ENCODE results near the gene PLEKHG5.
"Not testable (repeated sequence)": the region's sequence is repeated elsewhere in the genome, so short reads cannot be mapped to it uniquely, and the experiment has no call there.

PLEKHG5 gene

DNA sequence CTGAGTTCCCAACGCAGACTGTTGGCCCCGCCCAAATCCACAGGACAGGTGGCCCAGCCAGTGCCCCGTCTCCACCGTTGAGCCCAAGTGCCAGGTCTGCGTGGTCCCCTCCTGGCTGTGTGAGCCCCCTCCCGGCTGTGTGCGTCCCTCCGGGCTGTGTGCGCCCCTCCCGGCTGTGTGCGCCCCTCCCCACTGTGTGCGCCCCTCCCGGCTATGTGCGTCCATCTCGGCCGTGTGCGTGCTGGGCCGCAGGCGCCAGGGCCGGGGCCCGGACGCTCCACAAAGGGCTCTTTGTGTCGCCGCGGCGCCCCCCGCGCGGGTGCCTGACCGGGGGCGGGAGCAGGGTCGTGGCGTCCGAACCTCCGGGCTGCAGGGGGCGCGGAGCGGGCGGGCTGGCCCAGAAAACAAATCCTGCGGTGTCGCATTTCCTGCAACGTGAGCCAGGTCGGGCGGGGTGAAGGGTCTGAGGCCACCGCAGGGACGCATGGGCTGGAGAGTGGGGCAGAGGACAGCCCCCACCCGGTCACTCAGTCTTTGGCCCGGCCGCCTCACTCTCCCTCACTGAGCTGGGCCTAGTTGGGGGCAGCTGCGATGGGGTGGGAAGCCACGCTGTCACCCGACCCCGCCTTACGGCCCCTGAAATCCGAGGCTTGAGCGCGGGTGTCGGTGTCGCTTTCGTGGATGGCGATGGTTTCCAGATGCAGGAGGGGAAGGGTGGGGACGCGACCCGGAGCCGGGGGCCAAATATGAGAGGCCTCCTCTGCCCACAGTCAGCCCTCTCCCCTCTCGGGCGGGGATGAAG, 44.2 kb downstream of the PLEKHG5 start:
- DNase-seq, result peak in 1 of 58 donors; percentile 16

GRCh38 chr1:6446665-6447015, 44.8 kb downstream of the PLEKHG5 start:
- no peak for DNase-seq

DNA sequence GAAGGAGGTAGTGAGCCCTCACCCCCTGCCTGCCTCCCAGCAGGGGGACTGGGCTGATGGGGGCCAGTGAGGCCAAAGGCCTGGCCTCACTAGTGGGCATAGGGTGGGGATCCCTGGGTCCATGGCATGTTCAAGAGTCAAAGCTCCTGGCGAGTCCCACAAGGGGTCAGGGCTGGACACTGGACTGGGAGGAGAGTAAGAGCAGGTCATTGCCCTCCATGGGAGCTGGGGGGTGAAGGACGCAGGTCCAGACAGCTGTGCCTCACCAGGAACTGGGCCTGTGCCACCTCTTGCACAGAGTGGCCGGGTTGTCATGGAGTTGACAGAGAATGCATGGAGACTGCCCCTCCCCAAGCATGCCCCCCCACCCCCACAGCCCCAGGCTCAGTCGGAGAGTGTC, 45.5 kb downstream of the PLEKHG5 start:
- DNase-seq, result not testable (repeated sequence)

DNA sequence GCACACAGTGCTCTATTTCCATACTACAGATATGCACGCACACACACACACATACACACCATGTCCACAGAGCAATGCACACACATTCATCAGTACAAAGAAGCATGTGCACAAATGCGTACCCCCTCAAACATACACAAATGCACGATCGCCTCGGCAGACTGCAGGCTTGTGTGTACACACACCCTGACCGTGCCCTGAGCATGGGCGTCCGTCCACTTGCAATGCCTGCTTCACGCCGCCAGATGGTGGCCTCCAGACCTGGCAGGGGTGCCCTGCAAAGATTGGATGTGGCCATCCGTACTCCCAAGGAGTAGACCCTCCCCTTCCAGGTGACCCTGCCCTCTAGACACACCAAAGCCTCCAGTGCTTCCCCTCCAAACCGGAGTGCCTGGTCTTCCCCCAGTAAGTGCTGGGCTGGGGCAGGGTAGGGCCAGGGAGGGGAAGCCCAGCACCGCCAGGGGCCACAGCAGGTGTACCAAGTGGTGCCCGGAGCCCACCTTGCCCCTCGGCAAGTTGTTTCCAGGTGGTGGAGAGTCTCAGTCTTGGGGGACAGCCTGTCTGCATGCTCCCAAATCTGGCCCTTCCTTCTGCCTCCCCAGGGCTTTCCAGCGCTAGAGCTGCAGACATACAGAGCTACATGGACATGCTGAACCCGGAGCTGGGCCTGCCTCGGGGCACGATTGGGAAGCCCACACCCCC, 46.3 kb downstream of the PLEKHG5 start:
- peak in 7 of 58 donors; percentile 2 to 24 (median 13) for DNase-seq

GRCh38 chr1:6444377-6444776, 47.1 kb downstream of the PLEKHG5 start:
- no peak for DNase-seq

DNA sequence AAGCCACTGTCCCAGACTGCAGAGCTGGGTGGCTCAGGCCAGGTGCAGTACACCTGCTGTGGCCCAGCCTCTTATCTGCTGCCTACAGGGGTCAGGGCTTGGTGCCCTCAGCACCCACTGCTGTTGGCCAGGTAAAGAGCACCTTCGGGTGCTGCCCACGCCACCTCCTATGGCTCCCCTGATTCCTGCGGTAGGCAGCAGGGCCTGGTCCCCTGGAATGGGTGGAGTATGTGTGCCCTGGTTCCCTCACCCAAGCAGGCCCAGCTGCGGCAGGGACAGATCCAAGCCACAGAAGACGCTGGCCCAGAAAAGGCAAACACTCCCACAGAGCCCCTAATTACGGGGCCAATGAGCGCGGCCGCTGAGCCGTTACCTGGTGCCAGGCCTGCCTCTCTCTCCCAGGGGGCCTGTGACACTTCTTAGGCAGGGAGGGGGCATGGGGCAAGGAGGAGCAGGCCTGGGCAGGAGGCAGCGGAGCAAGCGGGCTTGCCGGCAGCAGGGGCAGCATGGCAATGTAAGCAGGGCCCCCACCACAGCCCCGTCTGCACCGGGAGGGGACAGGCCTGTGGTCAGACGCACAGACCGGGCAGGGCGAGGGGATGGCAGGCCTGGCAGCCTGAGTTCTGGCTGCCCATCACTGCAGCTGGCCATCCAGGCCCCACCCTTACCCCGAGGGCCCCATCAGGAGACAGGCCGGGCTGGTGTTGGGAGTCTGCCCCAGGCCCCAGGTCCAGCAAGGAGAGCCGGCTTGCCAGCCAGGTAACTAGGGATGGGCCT, 47.9 kb downstream of the PLEKHG5 start:
- no peak for DNase-seq

DNA sequence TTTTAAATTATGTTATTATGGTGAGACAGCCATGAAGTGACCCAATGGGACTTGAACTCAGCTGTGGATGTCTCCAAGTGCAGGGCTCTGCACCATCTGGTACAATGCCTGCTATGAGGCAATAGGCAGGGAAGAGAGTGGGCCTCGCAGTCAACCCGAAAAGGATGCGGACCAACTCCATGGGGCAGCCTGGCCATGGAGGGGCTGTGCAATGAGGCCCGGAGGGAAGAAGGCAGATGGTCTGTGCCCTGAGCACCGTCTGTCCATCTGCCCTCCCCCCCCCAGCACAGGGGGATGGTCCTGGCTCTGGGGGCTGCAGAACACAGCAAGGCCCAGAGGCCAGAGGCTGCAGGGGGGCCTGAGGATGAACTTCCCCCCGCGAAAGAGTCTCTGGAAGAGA, 49.9 kb downstream of the PLEKHG5 start:
- no peak for DNase-seq

GRCh38 chr1:6440198-6441126, 51.0 kb downstream of the PLEKHG5 start:
- no peak for DNase-seq

DNA sequence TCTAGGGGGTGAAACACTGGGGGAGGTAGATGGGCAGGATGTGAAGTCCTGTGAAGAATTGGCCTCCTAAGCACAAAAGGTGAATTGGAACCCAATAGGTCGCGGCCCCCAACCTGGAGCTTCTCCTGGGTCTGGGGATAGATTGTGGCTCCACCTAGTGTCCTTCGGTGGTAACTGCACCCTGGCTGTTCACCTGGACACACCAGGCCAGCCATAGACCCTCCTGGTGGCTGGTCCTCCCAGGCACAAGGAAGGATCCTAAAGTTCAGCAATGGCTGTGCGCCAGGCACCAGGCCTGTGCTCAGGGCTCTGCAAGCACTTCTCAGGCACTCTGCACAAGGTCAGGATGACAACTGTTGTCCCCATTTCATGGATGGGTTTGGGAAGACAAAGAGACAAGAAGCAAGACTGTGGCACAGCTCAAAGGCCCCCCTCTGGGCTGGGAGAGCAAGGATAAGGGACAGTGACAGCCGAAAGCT, 53.4 kb downstream of the PLEKHG5 start:
- peak in 45 of 58 donors; percentile 7 to 61 (median 22) for DNase-seq

GRCh38 chr1:6437012-6437700, 54.3 kb downstream of the PLEKHG5 start:
- peak in 54 of 58 donors; percentile 10 to 83 (median 57) for DNase-seq

DNA sequence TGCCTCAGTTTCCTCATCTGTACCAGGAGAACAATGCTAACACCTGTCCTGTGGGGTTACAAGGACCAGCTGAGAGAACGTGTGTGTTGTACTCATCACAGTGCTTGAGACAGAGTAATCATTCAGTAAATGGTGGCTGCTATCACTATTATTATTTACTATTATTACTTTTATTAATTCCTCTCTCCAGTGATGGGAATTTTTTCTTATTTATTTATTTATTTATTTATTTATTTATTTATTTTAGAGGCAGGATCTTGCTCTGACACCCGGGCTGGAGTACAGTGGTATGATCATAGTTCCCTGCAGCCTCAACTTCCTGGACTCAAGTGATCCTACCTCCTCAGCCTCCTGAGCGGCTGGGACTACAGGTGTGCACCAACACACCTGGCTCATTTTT, 55.2 kb downstream of the PLEKHG5 start:
- not testable (repeated sequence) for DNase-seq

- DNase-seq, result no peak
Measured at GRCh38 chr1:6435547-6435946, 55.9 kb downstream of the PLEKHG5 start.

DNA sequence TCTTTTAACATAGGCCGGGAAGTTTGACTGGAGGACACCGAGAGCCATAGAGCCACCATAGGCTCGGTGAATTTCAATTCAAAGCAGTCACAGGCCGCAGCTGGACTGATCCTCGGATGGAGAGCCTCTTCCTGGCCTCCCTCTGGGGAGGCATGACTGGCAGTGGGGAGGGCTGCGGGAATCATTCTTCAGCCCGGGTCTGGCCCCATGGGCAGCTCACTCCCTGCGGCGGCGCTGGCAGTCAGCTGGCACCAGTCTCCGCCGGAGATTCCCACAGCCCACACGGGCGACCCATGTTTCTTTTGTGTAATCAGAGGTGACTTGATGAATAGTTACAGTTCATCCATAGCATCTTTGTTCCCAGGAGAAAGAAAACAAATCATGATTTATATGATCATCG, 56.3 kb downstream of the PLEKHG5 start:
- no peak for DNase-seq

- no peak for DNase-seq
Measured at GRCh38 chr1:6434186-6434585, 57.3 kb downstream of the PLEKHG5 start.

- DNase-seq, result not testable (repeated sequence)
Measured at GRCh38 chr1:6431645-6432579, 59.6 kb downstream of the PLEKHG5 start.

GRCh38 chr1:6429660-6430411, 61.6 kb downstream of the PLEKHG5 start:
- peak in 16 of 58 donors; percentile 9 to 62 (median 24) for DNase-seq

DNA sequence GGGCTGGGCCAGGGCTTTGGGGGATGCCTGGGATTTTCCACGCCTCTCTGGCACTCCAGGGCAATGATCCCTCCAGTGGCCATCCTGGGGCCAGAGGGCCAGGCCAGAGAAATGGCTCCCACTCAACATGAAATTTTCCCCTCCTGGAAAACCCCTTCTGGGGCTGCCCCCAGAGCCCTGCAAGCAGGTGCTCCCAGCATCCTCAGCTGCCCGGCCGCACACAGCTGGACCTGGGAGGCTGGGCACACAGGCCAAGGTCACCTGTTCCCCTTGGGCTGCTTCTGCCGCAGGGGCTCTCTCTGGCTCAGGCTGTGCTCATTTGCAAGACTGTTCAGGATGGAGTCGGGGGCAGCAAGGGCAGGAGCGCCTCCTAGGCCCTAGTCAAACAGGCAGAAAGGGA, 63.0 kb downstream of the PLEKHG5 start:
- not testable (repeated sequence) for DNase-seq

Data from anterior cingulate cortex (tissue), 58 donors.